H9 (cell line): ENCODE data around the gene MAD1L1. TPM values are rescaled to one million over a fixed set of nuclear protein-coding genes. Genes with fewer than 3 reads are reported as not detected.

Source experiments
- DNase-seq: peaks from one replicate; pipeline ENCODE4 v3.0.0-alpha.2; 2017
- H2AFZ ChIP-seq: one replicate; pipeline ENCODE4 v1.6.1; 2013; ENCODE audit warnings: mild to moderate bottlenecking, low read length, control low read depth, moderate library complexity
- H2AK5ac ChIP-seq: 2 replicates; pipeline ENCODE4 v1.6.1; 2013; ENCODE audit warnings: low read length, control low read depth, mixed read lengths; ENCODE audit not compliant: insufficient read length
- H2BK120ac ChIP-seq: one replicate; pipeline ENCODE4 v1.6.1; 2013; ENCODE audit warnings: low read depth, mild to moderate bottlenecking, low read length, control low read depth, inconsistent platforms; ENCODE audit not compliant: poor library complexity, severe bottlenecking
- H2BK12ac ChIP-seq: 2 replicates; pipeline ENCODE4 v1.6.1; 2013; ENCODE audit warnings: low read length, control low read depth, mixed read lengths, low read depth; ENCODE audit not compliant: insufficient read length
- H2BK15ac ChIP-seq: 2 replicates; pipeline ENCODE4 v1.6.1; 2013; ENCODE audit warnings: low read depth, low read length, control low read depth
- H2BK20ac ChIP-seq: one replicate; pipeline ENCODE4 v1.6.1; 2013; ENCODE audit warnings: low read depth, mild to moderate bottlenecking, low read length, control low read depth, inconsistent platforms; ENCODE audit not compliant: poor library complexity, severe bottlenecking
- H2BK5ac ChIP-seq: 2 replicates; pipeline ENCODE4 v1.6.1; 2013; ENCODE audit warnings: low read length, control low read depth, mixed read lengths; ENCODE audit not compliant: insufficient read length
- H3K14ac ChIP-seq: 2 replicates; pipeline ENCODE4 v1.6.1; 2013; ENCODE audit warnings: low read length, control low read depth; ENCODE audit not compliant: insufficient read depth
- H3K18ac ChIP-seq: 2 replicates; pipeline ENCODE4 v1.6.1; 2013; ENCODE audit warnings: low read depth, mild to moderate bottlenecking, mixed read lengths, low read length, control low read depth; ENCODE audit not compliant: insufficient read length
- H3K23ac ChIP-seq: 2 replicates; pipeline ENCODE4 v1.6.1; 2013; ENCODE audit warnings: low read length, control low read depth, mixed read lengths, low read depth; ENCODE audit not compliant: insufficient read length
- H3K23me2 ChIP-seq: 2 replicates; pipeline ENCODE4 v1.6.1; 2013; ENCODE audit warnings: low read depth, mild to moderate bottlenecking, mixed read lengths, low read length, control low read depth; ENCODE audit not compliant: insufficient read length, poor library complexity, severe bottlenecking
- H3K27ac ChIP-seq: 2 replicates; pipeline ENCODE4 v1.5.1; 2013; ENCODE audit warnings: low read length, control low read depth, mixed read lengths, low read depth; ENCODE audit not compliant: insufficient read length
- H3K27me3 ChIP-seq: 2 replicates; pipeline ENCODE4 v1.6.1; 2013; ENCODE audit warnings: low read length, control low read depth, inconsistent platforms; ENCODE audit not compliant: insufficient read depth
- H3K4ac ChIP-seq: 2 replicates; pipeline ENCODE4 v1.6.1; 2013; ENCODE audit warnings: low read depth, mild to moderate bottlenecking, control low read depth, inconsistent platforms, low read length, moderate library complexity
- H3K4me1 ChIP-seq: 2 replicates; pipeline ENCODE4 v1.6.1; 2013; ENCODE audit warnings: low read length, control low read depth, inconsistent platforms; ENCODE audit not compliant: insufficient read depth
- H3K4me2 ChIP-seq: 2 replicates; pipeline ENCODE4 v1.6.1; 2013; ENCODE audit warnings: low read length, control low read depth, mixed read lengths; ENCODE audit not compliant: insufficient read length, insufficient read depth
- H3K56ac ChIP-seq: 2 replicates; pipeline ENCODE4 v1.6.1; 2013; ENCODE audit warnings: low read depth, mild to moderate bottlenecking, mixed read lengths, low read length, control low read depth; ENCODE audit not compliant: insufficient read length
- H3K79me1 ChIP-seq: 2 replicates; pipeline ENCODE4 v1.6.1; 2013; ENCODE audit warnings: low read depth, mild to moderate bottlenecking, moderate library complexity, low read length, control low read depth, inconsistent platforms; ENCODE audit not compliant: insufficient read depth, poor library complexity, severe bottlenecking
- H3K79me2 ChIP-seq: 2 replicates; pipeline ENCODE4 v1.6.1; 2013; ENCODE audit warnings: low read length, control low read depth, inconsistent platforms; ENCODE audit not compliant: insufficient read depth
- H3K9ac ChIP-seq: 2 replicates; pipeline ENCODE4 v1.6.1; 2013; ENCODE audit warnings: low read length, control low read depth, mixed read lengths; ENCODE audit not compliant: insufficient read length; ENCODE audit errors: extremely low read depth
- H3K9me3 ChIP-seq: one replicate; pipeline ENCODE4 v1.6.1; 2013; ENCODE audit warnings: low read depth, low read length, inconsistent platforms; ENCODE audit not compliant: control insufficient read depth
- H3T11ph ChIP-seq: one replicate; pipeline ENCODE4 v1.6.1; 2013; ENCODE audit warnings: mild to moderate bottlenecking, low read length, control low read depth, inconsistent platforms
- H4K20me1 ChIP-seq: one replicate; pipeline ENCODE4 v1.6.1; 2013; ENCODE audit not compliant: control insufficient read depth, insufficient read length, insufficient read depth
- H4K5ac ChIP-seq: 2 replicates; pipeline ENCODE4 v1.6.1; 2013; ENCODE audit warnings: low read depth, mild to moderate bottlenecking, mixed read lengths, low read length, control low read depth; ENCODE audit not compliant: insufficient read length
- H4K8ac ChIP-seq: replicated peaks from 2 replicates; pipeline ENCODE4 v1.6.1; 2013; ENCODE audit warnings: low read length, control low read depth, mixed read lengths, low read depth; ENCODE audit not compliant: insufficient read length
- H4K91ac ChIP-seq: 2 replicates; pipeline ENCODE4 v1.6.1; 2013; ENCODE audit warnings: low read depth, mild to moderate bottlenecking, moderate library complexity, mixed read lengths, low read length, control low read depth; ENCODE audit not compliant: insufficient read length
- H3K27ac Mint-ChIP-seq, 3 experiments: 2 replicates in 2 of 3; 3 replicates in 1 of 3; pipeline ENCODE4 v1.8.0; 2020 to 2021; ENCODE audit warnings: mixed read lengths in 3 of 3, mild to moderate bottlenecking in 1 of 3, moderate library complexity in 1 of 3
- H3K27me3 Mint-ChIP-seq: 2 replicates; pipeline ENCODE4 v1.8.0; 2021; ENCODE audit warnings: low read depth, mild to moderate bottlenecking, moderate library complexity, mixed read lengths
- H3K36me3 Mint-ChIP-seq, 3 experiments: 2 replicates in 2 of 3; 3 replicates in 1 of 3; pipeline ENCODE4 v1.8.0; 2020 to 2021; ENCODE audit warnings: low read depth in 3 of 3, mixed read lengths in 3 of 3; ENCODE audit not compliant: insufficient read depth in 1 of 3
- H3K4me1 Mint-ChIP-seq, 2 experiments: 2 replicates each; pipeline ENCODE4 v1.8.0; 2020; ENCODE audit warnings: mixed read lengths in 2 of 2
- H3K4me3 Mint-ChIP-seq, 2 experiments: 2 replicates in 1 of 2; 3 replicates in 1 of 2; pipeline ENCODE4 v1.8.0; 2020 to 2021; ENCODE audit warnings: mild to moderate bottlenecking in 2 of 2, mixed read lengths in 2 of 2, moderate library complexity in 1 of 2
- H3K9me3 Mint-ChIP-seq, 2 experiments: 2 replicates in 1 of 2; 3 replicates in 1 of 2; pipeline ENCODE4 v1.8.0; 2020; ENCODE audit warnings: mild to moderate bottlenecking in 2 of 2, mixed read lengths in 2 of 2, moderate library complexity in 1 of 2
- CTCF ChIP-seq: fragments of 200-600 bp; sonication (generic); conservative IDR thresholded peaks from 3 replicates; pipeline ENCODE4 v1.8.0; 2021; ENCODE audit warnings: antibody characterized with exemption, mild to moderate bottlenecking
- WGBS: extraction: QIAGEN DNeasy Blood & Tissue Kit; methylation state at CpG from one replicate; pipeline ENCODE4 v1.1.7; 2013; ENCODE audit warnings: missing lambda C conversion rate, low lambda C conversion rate, mixed read lengths; ENCODE audit not compliant: insufficient read length; ENCODE audit errors: extremely low coverage; 5-methylcytosine and 5-hydroxymethylcytosine counted together
- total RNA-seq: library from RNA; stranded (reverse); gene quantifications from 2 replicates; pipeline ENCODE4 v1.2.1, GENCODE V29; 2021

The MAD1L1 gene
- total RNA-seq, 1 experiment from 2014 or later, result 39.0 TPM

DNA sequence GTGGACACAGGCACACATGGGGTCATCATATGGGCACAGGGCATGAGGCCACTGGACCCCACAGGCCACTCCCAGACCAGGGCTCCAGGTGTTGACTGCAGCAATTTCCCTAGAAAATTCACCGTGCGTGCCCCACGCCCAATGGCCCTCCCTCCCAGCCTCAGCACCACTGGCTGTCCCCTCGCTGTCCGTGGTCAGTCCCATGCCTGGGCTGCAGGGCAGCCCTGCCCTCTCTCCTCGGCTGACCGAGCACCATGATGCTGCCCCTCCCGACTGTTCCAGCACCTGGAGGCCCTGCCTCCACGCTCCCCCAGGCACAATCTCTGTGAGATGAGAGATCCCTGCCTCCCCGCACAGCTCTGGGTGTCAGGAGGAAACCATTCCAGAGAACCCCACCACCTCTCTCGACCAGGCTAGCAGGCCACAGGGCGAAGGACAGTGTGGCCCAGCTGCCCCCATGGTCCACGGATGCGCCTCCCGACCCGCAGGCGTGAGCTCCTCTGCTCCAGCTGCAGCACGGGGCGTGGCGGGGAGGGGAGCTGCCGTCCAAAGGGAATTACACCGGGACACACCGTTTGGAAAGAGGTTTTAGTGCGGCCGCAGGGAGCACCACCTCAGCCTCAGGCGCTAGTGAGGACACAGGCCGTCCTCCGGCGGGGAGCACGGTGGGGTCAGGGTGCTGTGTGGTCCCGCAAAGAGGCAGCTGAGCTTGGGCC lies 21.8 kb upstream of the MAD1L1 start:
- Histone ChIP-seq H3K4me1 (no peaks in the 10 kb centered on the region), H3K56ac (no peak overlapping the region), H3K23ac (no peak overlapping the region), H3K4ac (no peak overlapping the region), H4K8ac (no peak overlapping the region), H3K18ac (no peak overlapping the region), H2AFZ (no peak overlapping the region), H3K23me2 (no peaks in the 10 kb centered on the region), H3T11ph (no peak overlapping the region), H3K4me2 (no peak overlapping the region), H3K14ac (no peak overlapping the region), H4K20me1 (no peaks in the 10 kb centered on the region), H3K9me3 (no peaks in the 10 kb centered on the region), H2AK5ac (no peak overlapping the region), H3K79me1 (no peaks in the 10 kb centered on the region), H2BK12ac (no peak overlapping the region), H4K5ac (no peak overlapping the region), H2BK15ac (no peak overlapping the region), H4K91ac (no peak overlapping the region), H3K27ac (no peak overlapping the region), H2BK5ac (no peak overlapping the region), H2BK120ac (no peak overlapping the region), H2BK20ac (no peak overlapping the region), H3K27me3 (no peaks in the 10 kb centered on the region), H3K79me2 (no peaks in the 10 kb centered on the region), H3K9ac (no peak overlapping the region)
- no peak overlapping the region; a peak in 1 of 7 replicates for H3K27ac Mint-ChIP-seq
- H3K36me3 Mint-ChIP-seq, result peaks cover 10 to 39% (median 32%) of the 10 kb centered on the region in 3 experiments; a peak in 6 of 7 replicates
- no peak for DNase-seq
- no CpG with 5 or more reads among the region's 31 CpGs for WGBS
- no peaks in the 10 kb centered on the region for H3K4me1 Mint-ChIP-seq
- no peak for TF ChIP-seq CTCF
- no peaks in the 10 kb centered on the region for H3K9me3 Mint-ChIP-seq
- no peak overlapping the region for H3K4me3 Mint-ChIP-seq
- no peaks in the 10 kb centered on the region for H3K27me3 Mint-ChIP-seq
